ENCODE measurements around the gene C1QTNF9. TPM values are rescaled to one million over a fixed set of nuclear protein-coding genes. Genes with fewer than 3 reads are reported as not detected.
"Not testable (repeated sequence)": the region's sequence is repeated elsewhere in the genome, so short reads cannot be mapped to it uniquely, and the experiment has no call there.

C1QTNF9 gene
- total RNA-seq (under 1 TPM; 0.26 to 0.33 TPM), polyA plus RNA-seq (not detected), total RNA-seq (0 to 1.0 (median 0.62) reads per million in 6 experiments)

- not testable (repeated sequence) for ATAC-seq, H3K9me3 Mint-ChIP-seq, H3K27me3 Mint-ChIP-seq, DNase-seq, H3K4me1 Mint-ChIP-seq, H3K4me3 Mint-ChIP-seq
- Mint-ChIP-seq H3K36me3 (peaks cover 0 to 25% (median 9%) of the 10 kb centered on the region in 3 donors), H3K27ac (peak within 1 kb of the TSS in 3 of 10 donors; percentile 24 to 73 (median 63))
- POLR2A ChIA-PET = interaction anchor here (0.9 kb wide), 1 partner anchor 55 kb away, joined by 3 read pairs; no protein-coding TSS in a partner anchor
These were observed at the start of gene C1QTNF9 for GRCh38 chr13:24309300-24309699. Gene C1QTNF9, plus strand, starts transcription at chr13:24309580. Its CDS starts 6,424 bp downstream, at chr13:24316004.

- ATAC-seq (peak; percentile 51 to 66), DNase-seq (peak in 8 of 10 donors; percentile 24 to 73 (median 62))
- Mint-ChIP-seq H3K27me3 (no peaks in the 10 kb centered on the region), H3K4me3 (peak overlapping the region; percentile 47 to 86 (median 71)), H3K36me3 (peaks cover 0 to 33% (median 13%) of the 10 kb centered on the region in 3 donors), H3K9me3 (no peaks in the 10 kb centered on the region), H3K27ac (peak overlapping the region; percentile 89 to 100 (median 94)), H3K4me1 (peaks cover 47 to 93% (median 91%) of the 10 kb centered on the region in 4 donors)
- POLR2A ChIA-PET = interaction anchor here (0.9 to 24.5 kb wide), 4 partner anchors 4 to 36 kb away, joined by 3 to 661 read pairs (median 333); no protein-coding TSS in a partner anchor
These were observed 47.8 kb upstream of the C1QTNF9 start for GRCh38 chr13:24261566-24261965.

GRCh38 chr13:24263632-24264031 lies 45.7 kb upstream of the C1QTNF9 start:
- Mint-ChIP-seq H3K27me3 (no peaks in the 10 kb centered on the region), H3K27ac (peak overlapping the region; percentile 97 to 100 (median 98)), H3K9me3 (no peaks in the 10 kb centered on the region), H3K4me3 (peak overlapping the region; percentile 65 to 85 (median 79)), H3K36me3 (peaks cover 0 to 17% (median 2%) of the 10 kb centered on the region in 3 donors), H3K4me1 (peaks cover 44 to 93% (median 92%) of the 10 kb centered on the region in 4 donors)
- DNase-seq = no peak
- POLR2A ChIA-PET = interaction anchor here (0.6 to 24.5 kb wide), 4 partner anchors 6 to 247 kb away, joined by 3 to 661 read pairs (median 332); no protein-coding TSS in a partner anchor
- ATAC-seq = no peak

- ATAC-seq = peak; percentile 91 to 94
- POLR2A ChIA-PET = interaction anchor here (0.6 to 24.5 kb wide), 5 partner anchors 8 to 41 kb away, joined by 3 to 661 read pairs (median 5); no protein-coding TSS in a partner anchor
- peak overlapping the region; percentile 65 to 89 (median 84) for H3K4me3 Mint-ChIP-seq
- no peaks in the 10 kb centered on the region for H3K9me3 Mint-ChIP-seq
- peak overlapping the region; percentile 97 to 100 (median 98) for H3K27ac Mint-ChIP-seq
- peaks cover 0 to 13% (median 2%) of the 10 kb centered on the region in 3 donors for H3K36me3 Mint-ChIP-seq
- H3K4me1 Mint-ChIP-seq = peaks cover 42 to 95% (median 91%) of the 10 kb centered on the region in 4 donors
- H3K27me3 Mint-ChIP-seq = no peaks in the 10 kb centered on the region
- peak; percentile 58 to 92 (median 79) for DNase-seq
These were observed 44.4 kb upstream of the C1QTNF9 start for GRCh38 chr13:24264976-24265375.

- POLR2A ChIA-PET = interaction anchor here (1.0 to 24.5 kb wide), 4 partner anchors 8 to 41 kb away, joined by 3 to 661 read pairs (median 333); no protein-coding TSS in a partner anchor
- ATAC-seq (no peak), DNase-seq (no peak)
- Mint-ChIP-seq H3K4me1 (peaks cover 38 to 95% (median 91%) of the 10 kb centered on the region in 4 donors), H3K9me3 (no peaks in the 10 kb centered on the region), H3K36me3 (peaks cover 0 to 13% (median 2%) of the 10 kb centered on the region in 3 donors), H3K27me3 (no peaks in the 10 kb centered on the region), H3K4me3 (peak overlapping the region; percentile 65 to 89 (median 84)), H3K27ac (peak overlapping the region; percentile 97 to 100 (median 98))
These were observed 43.9 kb upstream of the C1QTNF9 start for GRCh38 chr13:24265453-24265852.

DNA sequence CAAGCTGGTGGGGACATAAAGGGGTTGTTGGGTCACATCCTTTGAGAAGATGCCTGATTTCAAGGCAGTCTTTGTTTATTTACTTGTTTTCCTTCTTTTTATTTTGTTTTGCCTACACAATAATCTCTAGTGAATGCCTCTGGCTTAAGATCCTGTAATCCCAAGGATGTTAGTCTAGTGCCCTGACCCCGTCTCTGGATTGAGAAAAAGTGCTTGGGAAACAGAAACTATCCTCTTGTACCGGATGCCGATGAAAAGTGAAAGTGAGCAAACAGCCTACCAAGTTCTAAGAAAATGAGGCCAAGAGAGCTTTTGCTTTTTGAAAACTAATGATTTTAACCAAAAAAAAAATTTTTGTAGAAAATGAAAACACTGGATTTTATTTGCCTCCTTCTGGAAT lies 42.1 kb upstream of the C1QTNF9 start:
- Mint-ChIP-seq H3K27ac (peak overlapping the region; percentile 93 to 100 (median 98)), H3K27me3 (peaks cover 0 to 2% (median 0%) of the 10 kb centered on the region in 5 donors), H3K4me3 (peak overlapping the region; percentile 80 to 97 (median 88)), H3K9me3 (peaks cover 0 to 2% (median 0%) of the 10 kb centered on the region in 9 donors), H3K4me1 (peaks cover 41 to 95% (median 90%) of the 10 kb centered on the region in 4 donors), H3K36me3 (peaks cover 0 to 4% (median 2%) of the 10 kb centered on the region in 3 donors)
- DNase-seq (peak in 3 of 10 donors; percentile 54 to 63 (median 56)), ATAC-seq (no peak)
- POLR2A ChIA-PET = interaction anchor here (21.8 to 24.5 kb wide), 2 partner anchors 6 to 10 kb away, joined by 661 read pairs; no protein-coding TSS in a partner anchor

DNA sequence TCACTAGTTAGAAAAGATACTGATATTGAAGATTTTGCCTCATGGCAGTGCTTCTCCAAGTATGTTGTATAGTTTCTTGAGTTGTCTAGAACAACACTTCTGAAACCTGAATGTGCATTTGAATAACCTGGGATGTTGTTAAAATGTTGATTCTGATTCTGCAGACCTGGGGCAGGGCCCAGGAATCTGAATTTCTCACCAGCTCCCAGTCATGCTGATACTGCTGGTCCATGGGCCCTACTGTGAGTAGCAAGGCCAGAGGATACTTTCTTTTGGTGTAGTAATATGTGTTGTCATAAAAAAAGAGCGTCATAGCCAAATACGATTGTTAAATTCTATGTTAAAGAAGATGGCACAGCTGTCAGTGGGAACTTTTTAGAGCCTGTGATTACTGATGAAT lies 41.6 kb upstream of the C1QTNF9 start:
- H3K27me3 Mint-ChIP-seq = peaks cover 0 to 2% (median 0%) of the 10 kb centered on the region in 5 donors
- H3K27ac Mint-ChIP-seq = peak overlapping the region; percentile 93 to 100 (median 98)
- H3K9me3 Mint-ChIP-seq = peaks cover 0 to 2% (median 0%) of the 10 kb centered on the region in 9 donors
- no peak for DNase-seq
- no peak for ATAC-seq
- peaks cover 0 to 7% (median 4%) of the 10 kb centered on the region in 3 donors for H3K36me3 Mint-ChIP-seq
- peaks cover 46 to 96% (median 90%) of the 10 kb centered on the region in 4 donors for H3K4me1 Mint-ChIP-seq
- H3K4me3 Mint-ChIP-seq = peak overlapping the region; percentile 80 to 97 (median 88)
- POLR2A ChIA-PET = interaction anchor here (21.8 to 24.5 kb wide), 2 partner anchors 5 to 10 kb away, joined by 661 read pairs; no protein-coding TSS in a partner anchor

GRCh38 chr13:24269821-24270220 lies 39.6 kb upstream of the C1QTNF9 start:
- POLR2A ChIA-PET = interaction anchor here (0.6 to 24.5 kb wide), 4 partner anchors 12 to 140 kb away, joined by 3 to 661 read pairs (median 4); no protein-coding TSS in a partner anchor
- H3K9me3 Mint-ChIP-seq = peaks cover 0 to 2% (median 0%) of the 10 kb centered on the region in 9 donors
- DNase-seq (no peak), ATAC-seq (no peak)
- peak overlapping the region; percentile 97 to 100 (median 99) for H3K27ac Mint-ChIP-seq
- H3K36me3 Mint-ChIP-seq = peaks cover 0 to 8% (median 4%) of the 10 kb centered on the region in 3 donors
- peaks cover 53 to 96% (median 88%) of the 10 kb centered on the region in 4 donors for H3K4me1 Mint-ChIP-seq
- peak overlapping the region; percentile 81 to 99 (median 96) for H3K4me3 Mint-ChIP-seq
- H3K27me3 Mint-ChIP-seq = peaks cover 0 to 2% (median 0%) of the 10 kb centered on the region in 5 donors

- ATAC-seq (peak; percentile 26 to 29), DNase-seq (peak in 9 of 10 donors; percentile 38 to 79 (median 52))
- Mint-ChIP-seq H3K27me3 (peaks cover 0 to 2% (median 0%) of the 10 kb centered on the region in 5 donors), H3K4me3 (peak overlapping the region; percentile 81 to 99 (median 96)), H3K9me3 (peaks cover 0 to 2% (median 0%) of the 10 kb centered on the region in 9 donors), H3K36me3 (peaks cover 0 to 8% (median 4%) of the 10 kb centered on the region in 3 donors), H3K4me1 (peaks cover 50 to 96% (median 88%) of the 10 kb centered on the region in 4 donors), H3K27ac (peak overlapping the region; percentile 97 to 100 (median 99))
- POLR2A ChIA-PET = interaction anchor here (0.7 to 24.5 kb wide), 4 partner anchors 11 to 242 kb away, joined by 3 to 661 read pairs (median 4); partner anchors contain the start of gene PARP4
These were observed 38.7 kb upstream of the C1QTNF9 start for GRCh38 chr13:24270639-24271141.

DNA sequence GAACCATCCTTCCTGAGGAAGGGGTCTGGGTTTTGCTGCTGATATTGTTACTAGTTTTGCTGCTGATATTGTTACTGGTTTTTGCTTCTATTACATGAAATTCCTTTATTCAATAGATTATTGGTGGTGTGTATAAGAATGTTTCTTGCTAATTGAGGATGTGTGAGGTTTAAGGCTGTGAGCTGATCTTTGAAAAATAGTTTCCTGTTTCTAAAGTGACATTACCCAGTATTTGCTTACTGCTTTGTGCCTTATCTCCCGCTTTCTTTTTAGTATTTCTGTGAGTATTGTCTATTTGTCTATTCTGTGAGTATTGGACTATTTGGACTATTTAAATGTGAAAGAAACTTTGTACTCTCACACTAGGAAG lies 38.2 kb upstream of the C1QTNF9 start:
- Mint-ChIP-seq H3K4me3 (peak overlapping the region; percentile 81 to 99 (median 96)), H3K4me1 (peaks cover 49 to 97% (median 88%) of the 10 kb centered on the region in 4 donors), H3K27me3 (peaks cover 0 to 2% (median 0%) of the 10 kb centered on the region in 5 donors), H3K9me3 (peaks cover 0 to 2% (median 0%) of the 10 kb centered on the region in 9 donors), H3K27ac (peak overlapping the region; percentile 97 to 100 (median 99)), H3K36me3 (peaks cover 0 to 8% (median 4%) of the 10 kb centered on the region in 3 donors)
- DNase-seq = no peak
- ATAC-seq = peak in 1 of 2 donors; percentile 11
- POLR2A ChIA-PET = interaction anchor here (1.0 to 24.5 kb wide), 3 partner anchors 10 to 19 kb away, joined by 3 to 661 read pairs (median 6); no protein-coding TSS in a partner anchor

DNA sequence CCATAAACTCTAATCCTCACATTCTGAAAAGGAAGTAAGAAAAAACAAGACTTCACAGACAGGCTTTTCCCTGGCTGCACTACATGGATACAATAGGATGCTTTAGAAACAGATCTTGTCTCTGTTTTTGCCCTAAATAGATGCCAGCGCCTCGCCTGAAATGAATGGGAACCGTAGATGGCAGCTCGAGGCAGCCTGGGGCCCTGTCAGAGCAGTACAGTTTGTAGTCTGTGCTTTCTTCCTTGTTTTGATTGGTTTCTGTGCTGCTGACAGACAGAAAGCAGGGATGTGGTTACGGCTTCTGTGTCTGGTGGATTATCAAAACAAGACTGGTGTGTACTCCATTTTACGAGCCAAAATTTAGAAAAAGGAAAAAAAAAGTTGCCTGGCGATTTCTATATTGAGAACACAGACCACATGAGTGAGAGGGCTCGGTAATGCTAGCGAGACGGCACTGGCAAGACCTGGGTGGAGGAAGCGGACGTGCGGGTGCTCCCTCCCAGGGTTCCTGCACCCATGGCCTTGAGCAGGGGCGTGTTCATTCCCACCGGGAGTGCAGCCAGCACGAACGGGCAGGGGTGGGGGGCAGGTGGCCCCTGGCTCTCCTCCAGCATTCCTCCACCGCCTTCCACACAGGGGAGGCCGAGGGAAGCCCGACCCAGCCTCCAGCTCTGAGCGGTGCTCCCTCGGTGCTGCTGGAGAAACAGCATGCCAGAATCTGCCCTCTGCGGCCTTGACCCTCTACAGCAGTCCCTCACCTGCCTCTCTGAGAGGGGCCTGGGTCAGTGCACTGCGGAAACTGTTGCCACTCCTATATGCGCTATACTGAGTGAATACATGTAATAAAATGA lies 37.6 kb upstream of the C1QTNF9 start:
- POLR2A ChIA-PET = interaction anchor here (0.7 to 24.5 kb wide), 3 partner anchors 14 to 35 kb away, joined by 3 to 661 read pairs (median 6); no protein-coding TSS in a partner anchor
- Mint-ChIP-seq H3K9me3 (peaks cover 0 to 2% (median 0%) of the 10 kb centered on the region in 9 donors), H3K27ac (peak overlapping the region; percentile 97 to 100 (median 99)), H3K36me3 (peaks cover 0 to 6% (median 4%) of the 10 kb centered on the region in 3 donors), H3K4me1 (peaks cover 50 to 97% (median 89%) of the 10 kb centered on the region in 4 donors), H3K27me3 (peaks cover 0 to 2% (median 0%) of the 10 kb centered on the region in 5 donors), H3K4me3 (peak overlapping the region; percentile 81 to 99 (median 96))
- DNase-seq (peak; percentile 48 to 90 (median 76)), ATAC-seq (peak; percentile 75 to 82)
